PC-9 (cell line): Measurements from ENCODE around the gene MYBPC2. TPM values are rescaled to one million over a fixed set of nuclear protein-coding genes. Genes with fewer than 3 reads are reported as not detected.

ENCODE experiments used
- BruUV-seq: library from RNA; stranded (reverse); fragments of 400-500 nt; replicated peaks from 2 replicates; lab custom pipeline; 2021; lab: Mats Ljungman, UMichigan
- CTCF ChIA-PET: fragments of 300-600 bp; sonication (Branson Sonifier 250); formaldehyde crosslinking; loops from one replicate; lab custom pipeline; 2022; ENCODE audit warnings: antibody characterized with exemption; lab: Charles Lee
- POLR2A ChIA-PET: fragments of 300-600 bp; sonication (Branson Sonifier 250); formaldehyde crosslinking; loops from one replicate; lab custom pipeline; 2022; ENCODE audit warnings: antibody characterized with exemption; ENCODE audit not compliant: unreplicated experiment; lab: Charles Lee
- DNase-seq, 2 experiments: peaks; one replicate each; pipeline versions ENCODE4 v3.0.0 to v3.0.0-alpha.2; 2015 to 2022; ENCODE audit warnings: mixed read lengths in 1 of 2
- H2AFZ ChIP-seq: fragments of 200-600 bp; sonication (generic); 2 replicates; pipeline ENCODE4 v1.8.1; 2017; ENCODE audit warnings: antibody characterized with exemption
- H3F3A ChIP-seq: fragments of 200-600 bp; sonication (generic); 2 replicates; pipeline ENCODE4 v1.8.1; 2017; ENCODE audit warnings: antibody characterized with exemption, mild to moderate bottlenecking, low read depth; ENCODE audit not compliant: insufficient read depth
- H3K27ac ChIP-seq: fragments of 200-600 bp; sonication (generic); 2 replicates; pipeline ENCODE4 v1.6.1; 2016; ENCODE audit warnings: mixed run types
- H3K27me3 ChIP-seq: fragments of 200-600 bp; sonication (generic); 2 replicates; pipeline ENCODE4 v1.6.1; 2016; ENCODE audit warnings: low read depth, mixed run types; ENCODE audit not compliant: insufficient read depth
- H3K36me3 ChIP-seq: fragments of 200-600 bp; sonication (generic); 2 replicates; pipeline ENCODE4 v1.6.1; 2016; ENCODE audit warnings: low read depth, mixed run types
- H3K4me1 ChIP-seq: fragments of 200-600 bp; sonication (generic); replicated peaks from 2 replicates; pipeline ENCODE4 v1.6.1; 2016; ENCODE audit warnings: mixed run types; ENCODE audit not compliant: insufficient read depth
- H3K4me2 ChIP-seq: fragments of 200-600 bp; sonication (generic); 2 replicates; pipeline ENCODE4 v1.6.1; 2017; ENCODE audit warnings: mixed run types
- H3K4me3 ChIP-seq: fragments of 200-600 bp; sonication (generic); 2 replicates; pipeline ENCODE4 v1.6.1; 2016; ENCODE audit warnings: mixed run types
- H3K79me2 ChIP-seq: fragments of 200-600 bp; sonication (generic); 2 replicates; pipeline ENCODE4 v1.6.1; 2017; ENCODE audit warnings: low read depth, mixed run types
- H3K9me2 ChIP-seq: fragments of 200-600 bp; sonication (generic); 2 replicates; pipeline ENCODE4 v1.8.1; 2017; ENCODE audit warnings: mild to moderate bottlenecking; ENCODE audit not compliant: insufficient read depth
- H3K9me3 ChIP-seq: fragments of 200-600 bp; sonication (generic); 2 replicates; pipeline ENCODE4 v1.8.1; 2016; ENCODE audit warnings: low read depth; ENCODE audit not compliant: insufficient read depth
- H4K20me1 ChIP-seq: fragments of 200-600 bp; sonication (generic); 2 replicates; pipeline ENCODE4 v1.8.1; 2017; ENCODE audit not compliant: insufficient read depth
- EZH2 ChIP-seq: fragments of 200-600 bp; sonication (generic); IDR thresholded peaks from 2 replicates; pipeline ENCODE4 v1.8.0; 2017; ENCODE audit warnings: antibody characterized with exemption, low read depth
- intact Hi-C: fragments of 100-400 bp; cut with micrococcal nuclease; formaldehyde crosslinking; loops from one replicate; pipeline ENCODE4 v1.10.0; 2022; ENCODE audit not compliant: unreplicated experiment
- total RNA-seq: library from RNA; stranded (reverse); gene quantifications from 2 replicates; pipeline ENCODE4 v1.2.3, GENCODE V29; 2021
- TF ChIP-seq, protein P1 (sequence below): fragments of 200-600 bp; sonication (generic); conservative IDR thresholded peaks from 2 replicates; pipeline ENCODE4 v1.6.1; 2017; ENCODE audit warnings: mixed run types, antibody characterized with exemption, mild to moderate bottlenecking, moderate library complexity

The MYBPC2 gene
- total RNA-seq, 1 experiment from 2014 or later: not detected

DNA sequence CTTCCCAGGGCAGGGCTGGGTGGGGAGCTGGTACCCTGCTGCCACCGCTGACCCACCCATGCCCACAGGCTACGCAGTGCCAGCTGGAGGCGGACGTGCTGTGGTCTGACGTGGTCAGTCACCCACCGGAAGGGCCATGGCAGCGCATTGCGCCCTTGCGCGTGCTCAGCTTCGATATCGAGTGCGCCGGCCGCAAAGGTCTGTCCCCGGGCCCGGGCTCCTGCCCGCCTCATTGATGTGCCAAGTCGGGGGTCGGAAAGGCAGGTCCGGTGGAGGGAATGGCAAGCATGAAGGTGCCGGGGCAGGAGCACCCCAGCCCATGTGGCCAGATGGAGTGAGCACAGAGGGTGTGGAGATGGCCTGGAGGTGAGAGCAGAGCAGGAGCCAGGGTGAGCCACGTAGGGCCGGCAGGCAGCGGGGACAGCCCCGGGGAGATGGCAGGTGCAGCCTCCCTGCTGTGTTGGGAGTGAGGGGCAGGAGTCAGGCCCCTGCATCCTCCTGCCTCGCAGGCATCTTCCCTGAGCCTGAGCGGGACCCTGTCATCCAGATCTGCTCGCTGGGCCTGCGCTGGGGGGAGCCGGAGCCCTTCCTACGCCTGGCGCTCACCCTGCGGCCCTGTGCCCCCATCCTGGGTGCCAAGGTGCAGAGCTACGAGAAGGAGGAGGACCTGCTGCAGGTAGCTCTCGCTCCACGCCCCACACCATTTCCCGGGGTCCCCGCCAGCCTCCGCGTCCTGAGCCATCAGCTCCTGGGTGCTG is 30.0 kb upstream of the MYBPC2 start:
- no peak overlapping the region for H3K27ac ChIP-seq
- H3K4me1 ChIP-seq: no peaks in the 10 kb centered on the region
- peaks cover 6% of the 10 kb centered on the region for H4K20me1 ChIP-seq
- no peaks in the 10 kb centered on the region for H3K27me3 ChIP-seq
- CTCF ChIA-PET: no interaction called here
- intact Hi-C loops: no loop called here
- no peak for DNase-seq
- peaks cover 10% of the 10 kb centered on the region; the same call in 1 of the 2 replicates for H3F3A ChIP-seq
- H2AFZ ChIP-seq: no peak overlapping the region
- no TSS peak for BruUV-seq
- no peaks in the 10 kb centered on the region for H3K9me3 ChIP-seq
- H3K9me2 ChIP-seq: no peaks in the 10 kb centered on the region
- 0 out of 2 replicates have a peak, but pooled peaks cover 15% of the 10 kb centered on the region for H3K36me3 ChIP-seq
- no peak overlapping the region for H3K4me2 ChIP-seq
- H3K4me3 ChIP-seq: no peak overlapping the region
- POLR2A ChIA-PET: interaction anchor here (0.6 kb wide), 1 partner anchor 32 kb away, joined by 3 read pairs; no protein-coding TSS in a partner anchor
- TF ChIP-seq EZH2: no peak
- TF ChIP-seq, protein P1, sequence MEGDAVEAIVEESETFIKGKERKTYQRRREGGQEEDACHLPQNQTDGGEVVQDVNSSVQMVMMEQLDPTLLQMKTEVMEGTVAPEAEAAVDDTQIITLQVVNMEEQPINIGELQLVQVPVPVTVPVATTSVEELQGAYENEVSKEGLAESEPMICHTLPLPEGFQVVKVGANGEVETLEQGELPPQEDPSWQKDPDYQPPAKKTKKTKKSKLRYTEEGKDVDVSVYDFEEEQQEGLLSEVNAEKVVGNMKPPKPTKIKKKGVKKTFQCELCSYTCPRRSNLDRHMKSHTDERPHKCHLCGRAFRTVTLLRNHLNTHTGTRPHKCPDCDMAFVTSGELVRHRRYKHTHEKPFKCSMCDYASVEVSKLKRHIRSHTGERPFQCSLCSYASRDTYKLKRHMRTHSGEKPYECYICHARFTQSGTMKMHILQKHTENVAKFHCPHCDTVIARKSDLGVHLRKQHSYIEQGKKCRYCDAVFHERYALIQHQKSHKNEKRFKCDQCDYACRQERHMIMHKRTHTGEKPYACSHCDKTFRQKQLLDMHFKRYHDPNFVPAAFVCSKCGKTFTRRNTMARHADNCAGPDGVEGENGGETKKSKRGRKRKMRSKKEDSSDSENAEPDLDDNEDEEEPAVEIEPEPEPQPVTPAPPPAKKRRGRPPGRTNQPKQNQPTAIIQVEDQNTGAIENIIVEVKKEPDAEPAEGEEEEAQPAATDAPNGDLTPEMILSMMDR: no peak
- no peaks in the 10 kb centered on the region for H3K79me2 ChIP-seq

DNA sequence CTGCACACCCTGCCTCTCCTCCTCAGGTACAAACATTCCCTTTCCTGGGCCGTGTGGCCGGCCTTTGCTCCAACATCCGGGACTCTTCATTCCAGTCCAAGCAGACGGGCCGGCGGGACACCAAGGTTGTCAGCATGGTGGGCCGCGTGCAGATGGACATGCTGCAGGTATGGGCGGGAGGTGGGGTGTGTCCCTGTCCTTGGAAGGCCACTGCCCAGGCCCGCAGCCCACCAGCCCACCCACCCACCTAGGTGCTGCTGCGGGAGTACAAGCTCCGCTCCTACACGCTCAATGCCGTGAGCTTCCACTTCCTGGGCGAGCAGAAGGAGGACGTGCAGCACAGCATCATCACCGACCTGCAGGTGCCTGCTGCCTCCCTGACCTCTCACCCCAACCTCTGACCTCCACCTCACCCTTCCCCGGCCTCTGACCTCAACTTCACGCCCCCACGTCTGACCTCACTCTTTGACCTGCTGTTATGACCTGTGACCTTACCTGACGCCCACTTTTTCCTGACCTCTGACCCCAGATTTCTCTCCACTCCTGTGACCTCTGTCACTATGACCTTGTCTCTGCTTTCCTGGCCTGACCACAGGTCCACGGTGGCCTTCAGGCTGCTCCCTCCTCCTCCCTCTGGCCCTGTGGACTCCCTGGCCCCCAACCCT is 26.4 kb upstream of the MYBPC2 start:
- no TSS peak for BruUV-seq

GRCh38 chr19:50406829-50407228 is 25.9 kb upstream of the MYBPC2 start:
- intact Hi-C loops: no loop called here
- Histone ChIP-seq H3K9me3 (no peaks in the 10 kb centered on the region), H3K4me3 (no peak overlapping the region), H3K9me2 (no peaks in the 10 kb centered on the region), H3K27me3 (no peaks in the 10 kb centered on the region), H3K4me1 (no peaks in the 10 kb centered on the region), H3F3A (peaks cover 6% of the 10 kb centered on the region; the same call in 1 of the 2 replicates), H2AFZ (no peak overlapping the region), H3K27ac (no peak overlapping the region), H3K4me2 (no peak overlapping the region), H4K20me1 (no peaks in the 10 kb centered on the region), H3K36me3 (0 out of 2 replicates have a peak, but pooled peaks cover 15% of the 10 kb centered on the region), H3K79me2 (no peaks in the 10 kb centered on the region)
- no peak for DNase-seq
- TF ChIP-seq, protein P1: no peak
- no peak for TF ChIP-seq EZH2
- POLR2A ChIA-PET: no interaction called here
- CTCF ChIA-PET: no interaction called here
- no TSS peak for BruUV-seq

More for the DNA sequence above, 26.4 kb upstream of the MYBPC2 start:
- H3K9me3 ChIP-seq: no peaks in the 10 kb centered on the region
- H3F3A ChIP-seq: peaks cover 6% of the 10 kb centered on the region; the same call in 1 of the 2 replicates
- no peak overlapping the region for H3K4me2 ChIP-seq
- no peaks in the 10 kb centered on the region for H3K9me2 ChIP-seq
- TF ChIP-seq, protein P1: no peak
- TF ChIP-seq EZH2: no peak
- intact Hi-C loops: no loop called here
- H3K79me2 ChIP-seq: no peaks in the 10 kb centered on the region
- H3K4me1 ChIP-seq: no peaks in the 10 kb centered on the region
- no peak for DNase-seq
- H3K36me3 ChIP-seq: 0 out of 2 replicates have a peak, but pooled peaks cover 15% of the 10 kb centered on the region
- no peak overlapping the region for H3K4me3 ChIP-seq
- no peak overlapping the region for H2AFZ ChIP-seq
- ChIA-PET CTCF (no interaction called here), POLR2A (no interaction called here)
- no peaks in the 10 kb centered on the region for H4K20me1 ChIP-seq
- H3K27ac ChIP-seq: no peak overlapping the region
- no peaks in the 10 kb centered on the region for H3K27me3 ChIP-seq
